ENCODE data around the gene MAP4K4.

Gene MAP4K4

GRCh38 chr2:101679801-101680487 is 17.6 kb upstream of the MAP4K4 start:
- TF ChIP-seq GATA2 (IDR thresholded peaks at IDR 0.05; ENCODE audit: low read depth, low read length) (no peak), GATA3 (IDR thresholded peaks at IDR 0.05; ENCODE audit: low read depth, low read length) (no peak)

- TF ChIP-seq GATA3 (IDR thresholded peaks at IDR 0.05; ENCODE audit: low read depth, low read length) (no peak), GATA2 (IDR thresholded peaks at IDR 0.05; ENCODE audit: low read depth, low read length) (no peak)
These were observed 15.2 kb upstream of the MAP4K4 start for GRCh38 chr2:101682311-101682710.

- no peak for TF ChIP-seq GATA2 (IDR thresholded peaks at IDR 0.05; ENCODE audit: low read depth, low read length)
- TF ChIP-seq GATA3 (IDR thresholded peaks at IDR 0.05; ENCODE audit: low read depth, low read length), result no peak
These were observed 13.2 kb upstream of the MAP4K4 start for GRCh38 chr2:101684313-101684712.

- no peak for TF ChIP-seq GATA3 (IDR thresholded peaks at IDR 0.05; ENCODE audit: low read depth, low read length)
- no peak for TF ChIP-seq GATA2 (IDR thresholded peaks at IDR 0.05; ENCODE audit: low read depth, low read length)
These were observed 9.2 kb upstream of the MAP4K4 start for GRCh38 chr2:101688261-101688660.

- TF ChIP-seq GATA2 (IDR thresholded peaks at IDR 0.05; ENCODE audit: low read depth, low read length), result no peak
- TF ChIP-seq GATA3 (IDR thresholded peaks at IDR 0.05; ENCODE audit: low read depth, low read length), result no peak
These were observed 8.2 kb upstream of the MAP4K4 start for GRCh38 chr2:101689114-101689825.

- TF ChIP-seq GATA2 (IDR thresholded peaks at IDR 0.05; ENCODE audit: low read depth, low read length), result no peak
- no peak for TF ChIP-seq GATA3 (IDR thresholded peaks at IDR 0.05; ENCODE audit: low read depth, low read length)
These were observed 6.9 kb upstream of the MAP4K4 start for GRCh38 chr2:101690547-101691152.

- no peak for TF ChIP-seq GATA2 (IDR thresholded peaks at IDR 0.05; ENCODE audit: low read depth, low read length)
- no peak for TF ChIP-seq GATA3 (IDR thresholded peaks at IDR 0.05; ENCODE audit: low read depth, low read length)
These were observed 5.5 kb upstream of the MAP4K4 start for GRCh38 chr2:101692041-101692440.

- TF ChIP-seq GATA2 (IDR thresholded peaks at IDR 0.05; ENCODE audit: low read depth, low read length) (no peak), GATA3 (IDR thresholded peaks at IDR 0.05; ENCODE audit: low read depth, low read length) (no peak)
These were observed 4.7 kb upstream of the MAP4K4 start for GRCh38 chr2:101692766-101693165.

- TF ChIP-seq GATA2 (IDR thresholded peaks at IDR 0.05; ENCODE audit: low read depth, low read length) (no peak), GATA3 (IDR thresholded peaks at IDR 0.05; ENCODE audit: low read depth, low read length) (no peak)
These were observed 3.4 kb upstream of the MAP4K4 start for GRCh38 chr2:101693991-101694588.

GRCh38 chr2:101696272-101697123 is 1.0 kb upstream of the MAP4K4 start:
- TF ChIP-seq GATA2 (IDR thresholded peaks at IDR 0.05; ENCODE audit: low read depth, low read length), result no peak
- no peak for TF ChIP-seq GATA3 (IDR thresholded peaks at IDR 0.05; ENCODE audit: low read depth, low read length)

- no peak for TF ChIP-seq GATA2 (IDR thresholded peaks at IDR 0.05; ENCODE audit: low read depth, low read length)
- no peak for TF ChIP-seq GATA3 (IDR thresholded peaks at IDR 0.05; ENCODE audit: low read depth, low read length)
These were observed 722 bp downstream of the MAP4K4 start for GRCh38 chr2:101698014-101698843.

GRCh38 chr2:101698844-101699754 is 1.6 kb downstream of the MAP4K4 start:
- no peak for TF ChIP-seq GATA3 (IDR thresholded peaks at IDR 0.05; ENCODE audit: low read depth, low read length)
- TF ChIP-seq GATA2 (IDR thresholded peaks at IDR 0.05; ENCODE audit: low read depth, low read length), result no peak

Measured in SH-SY5Y (cell line).